Measurements from ENCODE around the gene F11. TPM values are rescaled to one million over a fixed set of nuclear protein-coding genes. Genes with fewer than 3 reads are reported as not detected.
"Not testable (repeated sequence)": the region's sequence is repeated elsewhere in the genome, so short reads cannot be mapped to it uniquely, and the experiment has no call there.

F11 gene
- total RNA-seq, 1 donor from 2014 or later, result not detected

- no peak for DNase-seq (ENCODE audit: low read depth in 2 of 2)
Measured at GRCh38 chr4:186249785-186250754, 15.9 kb upstream of the F11 start.

- DNase-seq (ENCODE audit: low read depth in 2 of 2), result no peak
Measured at GRCh38 chr4:186250760-186251159, 15.2 kb upstream of the F11 start.

GRCh38 chr4:186255122-186255521, 10.9 kb upstream of the F11 start:
- no peak for DNase-seq (ENCODE audit: low read depth in 2 of 2)

- no peak for DNase-seq (ENCODE audit: low read depth in 2 of 2)
Measured at GRCh38 chr4:186258216-186258811, 7.7 kb upstream of the F11 start.

GRCh38 chr4:186260117-186260503, 5.9 kb upstream of the F11 start:
- DNase-seq (ENCODE audit: low read depth in 2 of 2), result no peak

GRCh38 chr4:186260504-186261448, 5.2 kb upstream of the F11 start:
- no peak for DNase-seq (ENCODE audit: low read depth in 2 of 2)

- DNase-seq (ENCODE audit: low read depth in 2 of 2), result no peak
Measured at GRCh38 chr4:186264660-186265059, 1.3 kb upstream of the F11 start.

GRCh38 chr4:186265250-186265649, 739 bp upstream of the F11 start:
- DNase-seq (ENCODE audit: low read depth in 2 of 2), result not testable (repeated sequence)

GRCh38 chr4:186266729-186267456, 904 bp downstream of the F11 start:
- DNase-seq (ENCODE audit: low read depth in 2 of 2), result no peak

GRCh38 chr4:186271081-186271678, 5.2 kb downstream of the F11 start:
- no peak for DNase-seq (ENCODE audit: low read depth in 2 of 2)

GRCh38 chr4:186272699-186273391, 6.9 kb downstream of the F11 start:
- DNase-seq (ENCODE audit: low read depth in 2 of 2), result no peak

- DNase-seq (ENCODE audit: low read depth in 2 of 2), result not testable (repeated sequence)
Measured at GRCh38 chr4:186273392-186273789, 7.4 kb downstream of the F11 start.

GRCh38 chr4:186283311-186283710, 17.3 kb downstream of the F11 start:
- DNase-seq (ENCODE audit: low read depth in 2 of 2), result no peak

GRCh38 chr4:186285147-186285546, 19.2 kb downstream of the F11 start:
- no peak for DNase-seq (ENCODE audit: low read depth in 2 of 2)

- no peak for DNase-seq (ENCODE audit: low read depth in 2 of 2)
Measured at GRCh38 chr4:186286581-186286980, 20.6 kb downstream of the F11 start.

GRCh38 chr4:186291256-186291890, 25.4 kb downstream of the F11 start:
- DNase-seq (ENCODE audit: low read depth in 2 of 2), result no peak

- DNase-seq (ENCODE audit: low read depth in 2 of 2), result no peak
Measured at GRCh38 chr4:186294160-186294559, 28.2 kb downstream of the F11 start.

GRCh38 chr4:186296481-186296880, 30.5 kb downstream of the F11 start:
- no peak for DNase-seq (ENCODE audit: low read depth in 2 of 2)

- DNase-seq (ENCODE audit: low read depth in 2 of 2), result peak; percentile 59 to 70
Measured at GRCh38 chr4:186297013-186297645, 31.1 kb downstream of the F11 start.

Data from lung microvascular endothelial cell (primary cell).